ENCODE data around the gene PRODH2. TPM values are rescaled to one million over a fixed set of nuclear protein-coding genes. Genes with fewer than 3 reads are reported as not detected.

The PRODH2 gene
- total and polyA plus RNA-seq, 10 of the 15 experiments (the other 5 are each of a cell fraction or from before 2014, with no cell fraction given) = 0.07 TPM; not detected in 9

DNA sequence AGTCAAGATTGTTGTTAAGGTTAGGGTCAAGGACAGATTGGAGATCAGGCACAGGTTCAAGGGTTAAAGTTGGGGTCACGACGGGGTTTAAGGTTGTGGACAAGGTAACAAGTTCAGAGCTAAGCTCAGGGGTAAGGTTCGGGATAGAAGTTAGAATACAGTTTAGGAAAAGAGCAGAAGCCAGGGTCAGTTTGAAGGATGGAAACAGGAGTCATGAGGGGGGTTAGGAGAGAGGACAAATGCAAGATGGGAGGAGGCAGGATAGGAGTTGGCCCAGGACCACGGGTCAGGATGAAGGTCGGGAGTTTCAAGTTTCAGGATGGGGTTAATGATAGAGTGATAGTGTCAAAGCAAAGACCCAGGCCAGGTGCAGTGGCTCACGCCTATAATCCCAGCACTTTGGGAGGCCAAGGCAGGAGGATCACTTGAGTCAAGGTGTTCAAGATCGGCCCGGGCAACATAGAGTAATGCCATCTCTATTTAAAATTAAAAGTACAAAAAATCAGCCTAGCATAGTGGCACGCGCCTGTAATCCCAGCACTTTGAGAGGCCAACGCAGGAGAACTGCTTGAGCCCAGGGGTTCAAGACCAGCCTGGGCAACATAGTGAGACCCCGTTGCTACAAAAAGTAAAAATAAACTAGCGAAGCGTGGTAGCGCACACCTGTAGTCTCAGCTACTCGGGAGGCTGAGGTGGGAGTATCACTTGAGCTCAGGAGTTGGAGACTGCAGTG, 32.0 kb upstream of the PRODH2 start:
- Histone ChIP-seq H4K20me1 (ENCODE audit: control insufficient read depth, insufficient read depth) (no peaks in the 10 kb centered on the region), H3K27ac (ENCODE audit: control insufficient read depth, insufficient read depth) (no peak overlapping the region), H3K4me2 (ENCODE audit: control insufficient read depth, insufficient read depth) (no peak overlapping the region), H3K9me3 (replicated peaks; ENCODE audit: control insufficient read depth, insufficient read depth, low read length) (no peaks in the 10 kb centered on the region; the same call in 2 of the 3 replicates), H3K9ac (ENCODE audit: control insufficient read depth, insufficient read depth, low read length) (no peak overlapping the region), H3K4me3 (no peak overlapping the region), H2AFZ (ENCODE audit: control insufficient read depth, low read depth, low read length) (no peak overlapping the region), H3K4me1 (ENCODE audit: control insufficient read depth, insufficient read depth, low read length) (no peaks in the 10 kb centered on the region), H3K79me2 (ENCODE audit: control insufficient read depth, insufficient read depth, low read length) (no peaks in the 10 kb centered on the region), H3K36me3 (ENCODE audit: control insufficient read depth in 2 of 2, insufficient read depth in 2 of 2, low read length in 1 of 2) (no peaks in the 10 kb centered on the region), H3K27me3 (replicated peaks in 1 of 2; ENCODE audit: control insufficient read depth in 2 of 2, insufficient read depth in 2 of 2, low read length in 1 of 2) (peaks cover 3 to 5% of the 10 kb centered on the region in 2 experiments; a peak in 3 of 4 replicates)
- no peak for ATAC-seq
- ChIA-PET RAD21 (ENCODE audit: unreplicated experiment) (no interaction called here), POLR2A (no interaction called here), CTCF (no interaction called here), SMC1A (ENCODE audit: uncharacterized antibody, unreplicated experiment) (no interaction called here)
- no peak for DNase-seq (ENCODE audit: low read depth, low spot score)
- in situ Hi-C loops (cut with MboI) (no loop called here), intact Hi-C loops (cut with micrococcal nuclease; ENCODE audit: unreplicated experiment) (no loop called here)
- no TSS peak for BruUV-seq (replicated peaks)
- 47% methylated on average over 16 of the region's 16 CpGs for WGBS (ENCODE audit: insufficient coverage, insufficient replicate concordance, low lambda C conversion rate, missing lambda C conversion rate)
- no peak for FAIRE-seq
- no peak for TF ChIP-seq CBX3 (IDR thresholded peaks at IDR 0.05; ENCODE audit: borderline replicate concordance, low read depth)
- TF ChIP-seq CHD1 (IDR thresholded peaks at IDR 0.05; ENCODE audit: low read depth, low read length) = no peak
- TF ChIP-seq, protein P1, sequence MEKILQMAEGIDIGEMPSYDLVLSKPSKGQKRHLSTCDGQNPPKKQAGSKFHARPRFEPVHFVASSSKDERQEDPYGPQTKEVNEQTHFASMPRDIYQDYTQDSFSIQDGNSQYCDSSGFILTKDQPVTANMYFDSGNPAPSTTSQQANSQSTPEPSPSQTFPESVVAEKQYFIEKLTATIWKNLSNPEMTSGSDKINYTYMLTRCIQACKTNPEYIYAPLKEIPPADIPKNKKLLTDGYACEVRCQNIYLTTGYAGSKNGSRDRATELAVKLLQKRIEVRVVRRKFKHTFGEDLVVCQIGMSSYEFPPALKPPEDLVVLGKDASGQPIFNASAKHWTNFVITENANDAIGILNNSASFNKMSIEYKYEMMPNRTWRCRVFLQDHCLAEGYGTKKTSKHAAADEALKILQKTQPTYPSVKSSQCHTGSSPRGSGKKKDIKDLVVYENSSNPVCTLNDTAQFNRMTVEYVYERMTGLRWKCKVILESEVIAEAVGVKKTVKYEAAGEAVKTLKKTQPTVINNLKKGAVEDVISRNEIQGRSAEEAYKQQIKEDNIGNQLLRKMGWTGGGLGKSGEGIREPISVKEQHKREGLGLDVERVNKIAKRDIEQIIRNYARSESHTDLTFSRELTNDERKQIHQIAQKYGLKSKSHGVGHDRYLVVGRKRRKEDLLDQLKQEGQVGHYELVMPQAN (conservative IDR thresholded peaks at IDR 0.05) = no peak
- TF ChIP-seq, protein P2, sequence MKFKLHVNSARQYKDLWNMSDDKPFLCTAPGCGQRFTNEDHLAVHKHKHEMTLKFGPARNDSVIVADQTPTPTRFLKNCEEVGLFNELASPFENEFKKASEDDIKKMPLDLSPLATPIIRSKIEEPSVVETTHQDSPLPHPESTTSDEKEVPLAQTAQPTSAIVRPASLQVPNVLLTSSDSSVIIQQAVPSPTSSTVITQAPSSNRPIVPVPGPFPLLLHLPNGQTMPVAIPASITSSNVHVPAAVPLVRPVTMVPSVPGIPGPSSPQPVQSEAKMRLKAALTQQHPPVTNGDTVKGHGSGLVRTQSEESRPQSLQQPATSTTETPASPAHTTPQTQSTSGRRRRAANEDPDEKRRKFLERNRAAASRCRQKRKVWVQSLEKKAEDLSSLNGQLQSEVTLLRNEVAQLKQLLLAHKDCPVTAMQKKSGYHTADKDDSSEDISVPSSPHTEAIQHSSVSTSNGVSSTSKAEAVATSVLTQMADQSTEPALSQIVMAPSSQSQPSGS (IDR thresholded peaks at IDR 0.05; ENCODE audit: low read length) = no peak
- TF ChIP-seq EP300 (IDR thresholded peaks at IDR 0.05; ENCODE audit: borderline replicate concordance in 1 of 2, control insufficient read depth in 1 of 2, low read depth in 2 of 2, low read length in 2 of 2) = no peak
- TF ChIP-seq ETV6 (conservative IDR thresholded peaks at IDR 0.05 in 1 of 2, IDR thresholded peaks at IDR 0.05 in 1 of 2; ENCODE audit: borderline replicate concordance in 1 of 2, low read depth in 1 of 2) = no peak
- TF ChIP-seq JUND (IDR thresholded peaks at IDR 0.05; ENCODE audit: low read depth, low read length) = no peak
- TF ChIP-seq MEF2B (IDR thresholded peaks at IDR 0.05; ENCODE audit: partially characterized antibody, poor library complexity, severe bottlenecking) = no peak
